SIG-M5 treated with dmso at 0.1 percent for 504 hours (cell line): ENCODE results near the gene SH3TC1.

Experiments
- DNase-seq: peaks from one replicate; lab custom pipeline; 2025; ENCODE audit not compliant: unreplicated experiment; lab: John Stamatoyannopoulos, UW

The SH3TC1 gene

DNA sequence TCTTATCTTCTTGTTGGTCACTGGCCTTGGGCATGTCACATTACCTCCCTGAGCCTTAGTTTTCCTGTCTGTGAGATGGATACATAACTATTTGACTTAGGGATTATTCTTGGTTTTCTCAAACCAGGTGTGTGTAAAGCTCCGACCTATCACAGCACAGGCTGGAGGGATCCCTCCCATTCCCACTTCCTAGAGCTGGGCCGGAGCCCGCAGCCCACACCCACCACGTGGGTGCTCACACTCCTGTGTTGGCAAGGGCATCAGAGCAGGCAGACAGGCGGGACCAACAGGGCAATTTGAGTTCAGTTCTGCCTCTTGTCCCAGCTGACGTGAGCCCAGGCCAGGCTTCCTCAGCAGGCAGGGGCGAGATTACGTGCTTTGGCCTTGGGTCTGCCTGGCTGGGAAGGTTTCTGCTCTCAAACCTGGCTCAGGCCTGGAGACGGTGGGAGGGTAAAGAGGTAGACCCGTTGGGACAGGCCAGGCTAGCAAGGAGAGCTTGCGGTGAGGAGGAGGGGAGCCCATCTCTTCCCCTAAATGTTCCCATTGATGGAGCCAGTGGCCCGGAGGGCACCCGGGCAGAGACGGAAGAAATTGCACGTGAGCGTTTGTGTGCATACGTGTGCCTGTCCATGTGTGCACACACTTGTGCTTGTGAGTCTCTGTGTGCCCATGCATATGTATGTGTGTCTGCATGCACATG, 734 bp upstream of the SH3TC1 start:
- DNase-seq, result no peak

DNA sequence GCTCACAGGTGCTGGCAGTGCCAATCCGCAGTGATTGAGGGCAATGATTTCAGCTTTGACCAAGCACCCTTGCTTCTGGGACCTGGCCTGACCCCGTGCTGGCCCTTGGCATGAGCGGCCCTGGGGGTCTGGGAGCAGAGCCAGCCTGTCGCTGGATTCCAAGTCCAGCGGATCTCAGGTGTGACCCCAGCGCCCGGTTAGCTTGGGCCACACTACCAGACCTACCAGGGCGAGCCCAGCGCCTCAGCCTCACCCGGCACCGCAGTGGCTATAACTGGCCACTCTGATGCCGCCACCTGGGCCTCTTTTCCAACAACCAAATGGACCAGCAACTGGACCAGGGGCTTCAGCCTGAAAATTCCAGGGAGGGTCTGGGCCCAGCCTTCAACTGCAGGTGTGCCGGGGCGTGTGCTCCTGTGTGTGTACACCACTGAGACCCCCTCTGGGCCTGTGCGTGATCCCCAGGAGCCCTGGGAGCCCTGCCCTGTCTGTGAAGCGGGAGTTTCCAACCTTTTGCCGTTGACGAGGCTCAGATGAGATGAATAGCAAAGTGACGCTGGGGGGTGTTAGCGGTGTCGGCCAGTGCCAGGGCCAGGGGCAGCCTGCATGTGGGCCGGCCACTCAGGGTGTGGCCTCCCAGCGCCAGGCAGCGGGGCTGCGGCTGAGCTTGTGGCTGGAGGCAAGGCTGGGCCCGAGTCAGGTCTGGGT, 658 bp downstream of the SH3TC1 start:
- no peak for DNase-seq

DNA sequence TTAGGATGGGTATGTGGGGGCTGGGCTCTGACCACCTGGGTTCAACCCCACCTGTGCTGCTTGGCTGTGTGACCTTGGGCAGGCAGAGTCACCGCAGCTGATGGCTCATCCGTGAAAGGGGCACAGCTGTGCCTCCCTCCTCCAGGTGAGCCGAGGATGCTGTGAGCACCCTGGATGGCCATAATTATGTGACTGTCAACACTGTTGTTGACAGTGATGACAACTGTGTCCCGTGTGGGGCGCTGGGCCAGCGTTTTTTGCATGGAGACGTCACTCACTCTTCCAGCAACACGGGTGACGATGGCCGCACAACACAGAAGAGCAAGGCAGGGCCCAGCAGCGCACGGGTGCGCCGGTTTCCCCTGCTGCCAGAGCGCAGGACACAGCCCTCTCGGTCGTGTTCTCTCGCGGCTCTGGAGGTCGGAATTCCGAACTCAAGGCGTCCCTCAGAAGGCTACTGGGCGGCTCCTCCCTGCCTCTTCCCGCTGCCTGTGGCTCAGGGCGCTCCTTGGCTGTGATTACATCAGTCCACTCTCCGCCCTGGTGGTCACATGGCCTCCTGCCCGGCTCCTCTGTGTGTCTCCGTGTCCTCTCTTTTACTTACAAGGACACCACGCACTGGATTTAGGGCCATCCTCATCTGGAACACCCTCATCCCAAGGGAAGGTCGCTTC, 1.3 kb downstream of the SH3TC1 start:
- no peak for DNase-seq

DNA sequence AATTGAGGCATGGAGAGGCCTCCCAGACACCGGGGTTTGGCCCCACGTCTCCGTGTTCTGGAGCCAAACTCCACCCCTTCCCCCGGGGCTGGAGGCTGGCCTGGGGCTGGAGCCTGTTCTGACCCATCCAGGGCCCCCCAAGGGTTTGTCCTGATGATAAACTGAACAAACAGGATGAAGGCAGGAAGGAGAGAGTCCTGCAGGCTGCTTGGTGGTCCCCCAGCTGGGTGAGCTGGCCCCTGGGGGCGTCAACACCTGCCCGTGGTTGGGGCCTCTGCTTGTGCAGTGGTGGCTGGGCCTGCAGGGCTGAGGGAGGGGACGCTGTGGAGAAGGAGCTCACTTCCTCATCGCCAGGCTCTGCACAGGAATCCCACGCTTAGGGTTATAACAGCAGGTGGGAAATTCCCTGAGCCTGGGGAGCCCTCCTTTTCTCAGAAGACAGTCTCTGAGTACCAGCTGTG, 2.3 kb downstream of the SH3TC1 start:
- DNase-seq, result no peak

GRCh38 chr4:8202108-8203051, 3.3 kb downstream of the SH3TC1 start:
- DNase-seq, result no peak

DNA sequence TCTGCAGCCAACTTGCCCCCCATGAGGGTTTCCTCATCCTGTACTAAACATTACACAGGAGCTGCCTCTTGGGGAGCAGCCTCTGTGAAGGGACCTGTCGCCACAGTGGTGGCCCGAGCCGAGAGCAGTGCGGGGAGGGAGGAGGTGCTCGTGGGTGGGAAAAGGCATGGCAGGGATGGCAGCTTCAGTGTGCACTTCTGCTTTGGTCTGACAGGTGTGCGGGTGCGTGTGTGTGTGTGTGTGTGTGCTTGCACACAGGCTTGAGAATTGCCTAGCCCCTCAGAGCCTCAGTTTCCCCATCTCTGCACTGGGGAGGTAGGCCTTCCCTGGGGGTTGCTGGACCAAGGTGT, 3.9 kb downstream of the SH3TC1 start:
- DNase-seq, result no peak

DNA sequence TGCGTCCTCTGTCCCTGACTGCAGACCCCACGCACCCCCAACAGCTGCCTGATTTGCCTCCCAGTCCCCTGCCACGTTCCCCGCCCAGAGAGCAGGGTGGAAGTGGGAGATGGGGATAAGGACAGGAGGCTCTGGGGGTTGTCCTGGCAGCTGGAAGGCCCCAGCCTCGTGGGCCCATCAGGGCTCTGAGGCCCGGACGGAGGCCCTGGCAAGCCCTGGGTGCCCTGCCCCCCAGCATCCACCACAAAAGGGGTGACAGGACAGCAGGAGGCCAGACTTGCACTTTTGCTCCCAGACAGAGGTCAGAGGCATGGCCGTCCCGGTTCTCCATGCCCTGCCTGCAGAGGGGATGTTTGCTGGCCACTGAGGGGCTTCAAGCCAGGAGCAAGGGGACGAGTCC, 4.7 kb downstream of the SH3TC1 start:
- DNase-seq, result no peak

- DNase-seq, result no peak
Measured at GRCh38 chr4:8204576-8205227, 5.6 kb downstream of the SH3TC1 start.

DNA sequence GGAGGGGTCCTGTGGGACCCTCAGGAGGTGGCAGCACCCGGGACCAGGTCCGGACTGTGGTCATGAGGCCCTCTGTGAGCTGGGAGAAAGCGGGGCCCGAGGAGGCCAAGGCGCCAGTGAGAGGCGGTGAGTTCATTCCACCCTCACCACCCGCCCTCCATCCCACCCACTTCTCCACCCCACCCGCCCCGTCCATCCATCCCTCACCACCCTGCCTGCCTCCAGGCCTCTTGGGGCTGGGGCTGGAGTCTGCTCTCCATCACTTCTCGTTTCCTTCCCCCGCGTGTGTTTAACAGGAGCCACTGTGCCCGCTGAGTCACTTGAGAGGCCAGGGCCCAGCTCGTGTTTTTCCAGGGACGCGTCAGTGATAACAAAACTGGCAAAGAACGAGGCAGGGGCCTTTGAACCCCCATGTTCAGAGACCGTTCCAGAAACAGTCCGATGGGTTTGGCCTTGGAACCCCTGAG, 6.2 kb downstream of the SH3TC1 start:
- DNase-seq, result peak; percentile 9

- no peak for DNase-seq
Measured at GRCh38 chr4:8205749-8206611, 6.9 kb downstream of the SH3TC1 start.

DNA sequence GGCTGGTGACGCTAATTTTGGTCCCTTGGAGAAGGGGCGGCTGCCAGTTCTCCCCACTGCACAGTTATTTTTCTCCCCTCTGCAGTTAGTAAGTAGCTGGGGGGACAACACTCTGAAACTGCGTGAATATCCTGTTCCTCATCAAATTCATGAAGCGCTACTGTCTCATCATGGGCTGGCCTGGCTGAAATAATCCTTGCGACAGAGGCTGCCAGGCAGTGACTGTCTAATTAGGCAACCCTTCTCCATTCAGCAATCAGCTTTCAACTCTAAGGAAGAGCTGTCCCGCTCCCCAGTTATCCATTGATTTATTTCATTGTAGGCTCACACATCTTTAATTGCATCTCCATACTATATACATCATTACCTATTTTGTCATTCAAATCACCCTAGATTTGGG, 8.2 kb downstream of the SH3TC1 start:
- peak; percentile 81 for DNase-seq

GRCh38 chr4:8208565-8208964, 9.5 kb downstream of the SH3TC1 start:
- no peak for DNase-seq

- DNase-seq, result no peak
Measured at GRCh38 chr4:8209181-8209874, 10.2 kb downstream of the SH3TC1 start.

DNA sequence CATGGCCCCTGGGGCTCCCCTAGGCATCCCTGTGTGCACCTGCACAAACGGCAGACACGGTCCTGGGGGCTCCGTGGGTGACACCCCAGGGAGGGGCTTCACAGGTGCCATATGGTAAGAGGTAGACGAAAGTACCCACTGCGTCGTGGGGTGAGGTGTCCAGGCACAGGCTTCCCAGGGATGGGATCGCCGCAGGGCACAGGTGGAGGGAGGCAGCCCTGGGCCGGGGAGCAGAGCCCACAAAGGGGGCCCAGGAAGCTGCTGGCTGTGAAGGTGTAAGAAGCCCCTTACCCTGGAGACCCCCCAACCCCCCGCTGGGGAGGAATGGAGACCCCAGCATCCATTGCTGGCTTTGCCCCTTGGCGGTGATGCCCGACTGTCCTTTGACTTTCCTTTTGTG, 10.9 kb downstream of the SH3TC1 start:
- DNase-seq, result no peak

- DNase-seq, result no peak
Measured at GRCh38 chr4:8210616-8211015, 11.5 kb downstream of the SH3TC1 start.

- DNase-seq, result no peak
Measured at GRCh38 chr4:8211251-8211650, 12.2 kb downstream of the SH3TC1 start.

GRCh38 chr4:8211737-8212581, 12.9 kb downstream of the SH3TC1 start:
- no peak for DNase-seq

DNA sequence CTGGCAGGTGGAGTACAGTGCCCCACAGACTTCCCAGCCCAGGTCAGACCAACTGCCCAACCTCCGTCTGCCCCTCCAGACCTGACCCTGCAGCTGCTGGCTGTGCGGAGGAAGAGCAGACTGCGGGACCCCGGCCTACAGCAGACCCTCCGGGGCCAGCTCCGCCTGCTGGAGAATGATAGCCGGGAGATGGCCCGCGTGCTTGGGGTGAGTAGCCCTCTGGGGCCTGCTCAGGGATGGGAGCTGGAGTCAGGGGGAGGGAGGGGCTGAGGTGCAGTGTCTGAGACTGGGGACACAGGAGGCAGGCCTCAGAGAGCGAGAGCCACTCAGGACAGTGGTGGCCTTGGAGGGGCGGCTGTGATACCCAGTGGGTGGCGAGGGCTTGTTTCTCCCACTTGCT, 13.5 kb downstream of the SH3TC1 start:
- no peak for DNase-seq
